Measurements from ENCODE around the gene DCP1B.
"Not testable (repeated sequence)": the region's sequence is repeated elsewhere in the genome, so short reads cannot be mapped to it uniquely, and the experiment has no call there.

Gene DCP1B

GRCh38 chr12:1974812-1975211, 29.4 kb downstream of the DCP1B start:
- no peak for DNase-seq

GRCh38 chr12:1972856-1973317, 31.4 kb downstream of the DCP1B start:
- DNase-seq: no peak

GRCh38 chr12:1972260-1972659, 32.0 kb downstream of the DCP1B start:
- no peak for DNase-seq

- DNase-seq: no peak
Measured at GRCh38 chr12:1970331-1970900, 33.8 kb downstream of the DCP1B start.

- DNase-seq: no peak
Measured at GRCh38 chr12:1966561-1967226, 37.6 kb downstream of the DCP1B start.

GRCh38 chr12:1965916-1966315, 38.3 kb downstream of the DCP1B start:
- DNase-seq: no peak

GRCh38 chr12:1962051-1963020, 41.9 kb downstream of the DCP1B start:
- no peak for DNase-seq

GRCh38 chr12:1956716-1957115, 47.5 kb downstream of the DCP1B start:
- DNase-seq: no peak

GRCh38 chr12:1949771-1950470, 54.3 kb downstream of the DCP1B start:
- no peak for DNase-seq

- DNase-seq: no peak
Measured at GRCh38 chr12:1948883-1949282, 55.4 kb downstream of the DCP1B start.

- DNase-seq: no peak
Measured at GRCh38 chr12:1947081-1947480, 57.2 kb downstream of the DCP1B start.

GRCh38 chr12:1946296-1946695, 58.0 kb downstream of the DCP1B start:
- no peak for DNase-seq

- DNase-seq: not testable (repeated sequence)
Measured at GRCh38 chr12:1945502-1945901, 58.8 kb downstream of the DCP1B start.

GRCh38 chr12:1939801-1940607, 64.3 kb downstream of the DCP1B start:
- DNase-seq: peak; percentile 66

- DNase-seq: no peak
Measured at GRCh38 chr12:1939331-1939730, 64.9 kb downstream of the DCP1B start.

- DNase-seq: no peak
Measured at GRCh38 chr12:1937481-1938224, 66.6 kb downstream of the DCP1B start.

GRCh38 chr12:1936406-1937320, 67.6 kb downstream of the DCP1B start:
- DNase-seq: peak; percentile 96

- DNase-seq: no peak
Measured at GRCh38 chr12:1935700-1936378, 68.4 kb downstream of the DCP1B start.

GRCh38 chr12:1935242-1935641, 69.0 kb downstream of the DCP1B start:
- no peak for DNase-seq

- no peak for DNase-seq
Measured at GRCh38 chr12:1934831-1935230, 69.4 kb downstream of the DCP1B start.

All from NCI-H446 treated with DMSO at 0.1 percent for 48 hours (cell line).